Left forelimb (tissue), 1 donor: ENCODE results near the gene RUNDC3A.

ENCODE experiments used
- DNase-seq: peaks from one replicate; pipeline ENCODE4 v3.0.0-alpha.2; 2018; ENCODE audit warnings: low spot score

RUNDC3A gene

GRCh38 chr17:44283344-44284023 lies 24.9 kb upstream of the RUNDC3A start:
- DNase-seq, result no peak

DNA sequence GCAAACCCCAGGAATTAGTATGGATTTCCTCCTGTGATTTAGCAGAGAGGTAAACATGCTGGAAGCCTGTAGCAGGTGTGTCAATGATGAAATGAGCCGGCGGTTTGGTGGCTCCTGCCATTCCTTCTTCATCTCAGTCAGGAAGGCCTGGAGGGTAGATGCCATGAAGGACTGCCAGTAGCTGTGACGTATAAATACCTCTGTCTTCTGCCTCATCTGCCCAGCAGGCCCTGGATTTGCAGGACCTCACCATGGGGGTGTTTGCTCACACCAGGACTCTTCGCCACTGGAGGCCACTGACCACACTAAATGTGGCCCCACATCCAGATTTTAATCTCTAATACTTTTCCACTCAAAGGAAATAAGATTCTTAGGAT lies 24.4 kb upstream of the RUNDC3A start:
- no peak for DNase-seq

DNA sequence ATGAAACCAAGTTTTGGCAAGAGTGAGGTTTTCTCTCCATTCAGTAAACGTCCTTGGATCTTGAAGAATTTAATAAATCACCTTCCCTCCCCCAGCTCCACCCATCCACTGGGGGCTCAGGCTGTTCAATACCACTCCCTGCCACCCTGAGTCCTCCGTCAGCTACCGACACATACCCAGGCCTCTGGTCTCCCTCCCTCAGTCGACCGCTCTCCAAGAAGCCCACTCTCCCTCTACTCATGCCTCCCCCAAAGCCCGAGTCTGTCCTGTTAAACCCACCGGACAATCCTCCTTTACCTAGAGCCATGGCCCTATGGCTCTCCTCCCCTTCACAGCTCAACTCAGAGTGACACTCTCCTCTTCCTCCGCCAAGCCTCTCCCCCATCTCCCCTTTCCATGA lies 20.8 kb upstream of the RUNDC3A start:
- no peak for DNase-seq

DNA sequence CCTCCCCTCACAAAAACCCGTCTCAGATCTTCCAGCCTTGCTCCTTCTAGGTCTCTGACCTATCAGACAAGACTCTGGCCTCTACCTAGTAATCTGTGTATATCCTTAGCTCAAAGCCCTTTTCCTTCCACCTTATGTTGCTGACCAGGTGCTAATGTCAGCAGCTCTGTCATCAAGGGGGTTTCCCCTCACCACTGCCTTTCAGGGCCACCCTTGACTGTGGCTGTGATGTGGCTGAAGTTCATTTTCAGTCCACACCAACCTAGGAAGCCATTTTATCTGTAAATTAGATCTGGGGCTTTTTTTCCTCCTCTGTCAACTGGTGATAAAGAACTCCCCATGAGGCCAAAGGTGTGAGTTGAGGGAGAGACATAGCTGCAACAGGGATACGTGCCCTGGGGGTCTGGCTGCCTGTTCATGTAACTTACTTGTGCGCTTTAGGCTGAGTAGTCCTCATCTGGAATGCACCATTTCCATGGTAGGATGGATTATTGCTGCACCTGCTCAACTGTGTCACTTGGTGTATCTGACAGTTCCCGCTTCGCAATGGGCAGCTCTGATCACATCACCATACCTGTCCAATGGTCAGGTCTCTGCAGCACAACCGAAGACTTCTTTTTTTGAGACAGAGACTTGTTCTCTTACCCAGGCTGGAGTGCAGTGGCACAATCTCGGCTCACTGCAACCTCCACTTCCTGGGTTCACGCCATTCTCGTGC lies 14.7 kb upstream of the RUNDC3A start:
- DNase-seq, result no peak

- DNase-seq, result no peak
These were observed 10.4 kb upstream of the RUNDC3A start for GRCh38 chr17:44297975-44298374.

- DNase-seq, result no peak
These were observed 3.8 kb upstream of the RUNDC3A start for GRCh38 chr17:44304651-44305050.

- no peak for DNase-seq
These were observed 814 bp upstream of the RUNDC3A start for GRCh38 chr17:44307387-44308186.

DNA sequence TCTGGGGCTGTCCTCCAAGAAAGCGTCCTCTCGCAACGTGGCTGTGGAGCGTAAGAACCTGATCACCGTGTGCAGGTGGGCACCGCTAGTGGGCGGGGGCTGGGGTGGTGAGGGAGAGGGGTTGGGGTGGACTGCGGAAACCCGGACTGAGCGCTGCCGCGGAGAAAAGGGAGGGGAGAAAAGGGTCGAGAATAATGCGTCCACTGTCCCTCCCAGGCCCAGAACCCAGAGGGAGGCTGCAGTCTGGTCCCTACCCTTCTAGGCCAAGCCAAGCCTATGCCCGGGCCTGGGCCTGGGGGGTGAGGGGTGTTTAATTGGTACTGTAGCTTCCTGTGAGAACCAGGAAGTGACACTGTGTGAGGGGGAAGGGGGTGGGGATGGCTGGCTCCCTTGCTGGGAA lies 464 bp downstream of the RUNDC3A start:
- DNase-seq, result no peak

GRCh38 chr17:44309472-44309871 lies 1.1 kb downstream of the RUNDC3A start:
- no peak for DNase-seq

DNA sequence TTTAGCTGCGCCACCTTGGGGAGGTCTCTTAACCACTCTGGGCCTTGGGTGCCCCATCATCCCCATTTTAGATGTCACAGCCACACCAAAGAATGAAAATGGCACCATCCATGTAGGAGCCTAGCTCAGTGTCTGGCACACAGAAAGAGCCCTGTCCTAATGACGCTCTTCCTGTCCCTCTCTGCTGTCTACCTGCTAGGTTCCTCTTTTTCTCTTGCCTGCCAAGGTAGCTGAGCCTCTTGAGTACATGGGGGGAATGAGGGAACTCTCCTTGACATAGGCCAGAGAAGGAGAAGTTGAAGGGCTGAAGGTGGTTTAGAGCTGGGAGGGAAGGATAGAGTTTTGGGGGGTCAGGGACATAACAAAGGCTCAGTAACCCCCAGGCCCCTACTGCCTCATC lies 1.8 kb downstream of the RUNDC3A start:
- DNase-seq, result no peak

DNA sequence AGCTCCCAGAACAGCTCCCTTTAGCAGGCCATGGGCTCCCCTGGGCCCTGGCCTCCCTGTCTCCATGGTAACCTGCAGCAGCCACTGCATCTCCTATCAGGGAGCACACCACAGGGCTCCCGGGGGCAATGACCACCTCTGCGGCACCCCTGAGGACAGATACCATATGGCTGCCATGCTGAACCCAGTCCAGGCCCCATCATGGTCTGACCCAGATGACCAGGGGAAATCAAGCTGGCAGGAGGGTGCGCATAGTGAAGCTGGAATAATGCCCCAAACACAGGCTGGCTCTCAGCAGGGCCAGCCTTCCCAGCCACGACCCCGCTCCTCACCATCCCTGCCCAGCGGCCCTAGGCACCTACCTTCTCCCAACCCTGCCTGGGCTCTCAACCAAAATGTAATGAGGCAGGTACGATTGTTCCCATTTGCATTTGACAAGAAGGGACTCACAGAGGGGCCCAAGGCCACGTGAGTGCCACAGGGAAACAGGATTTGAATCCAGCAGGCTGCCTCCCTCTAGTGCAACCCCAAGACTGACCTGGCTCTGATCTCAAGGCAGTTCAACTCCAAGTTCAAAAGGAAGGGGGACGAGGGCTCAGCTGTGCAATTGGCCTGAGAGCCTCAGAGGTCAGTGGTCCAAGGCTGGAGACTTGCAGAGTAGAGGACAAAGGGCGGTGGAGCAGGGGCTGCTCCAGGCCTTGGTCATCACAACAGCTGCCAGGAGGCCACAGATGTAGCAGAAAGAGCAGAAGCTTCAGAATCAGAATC lies 2.4 kb downstream of the RUNDC3A start:
- no peak for DNase-seq

DNA sequence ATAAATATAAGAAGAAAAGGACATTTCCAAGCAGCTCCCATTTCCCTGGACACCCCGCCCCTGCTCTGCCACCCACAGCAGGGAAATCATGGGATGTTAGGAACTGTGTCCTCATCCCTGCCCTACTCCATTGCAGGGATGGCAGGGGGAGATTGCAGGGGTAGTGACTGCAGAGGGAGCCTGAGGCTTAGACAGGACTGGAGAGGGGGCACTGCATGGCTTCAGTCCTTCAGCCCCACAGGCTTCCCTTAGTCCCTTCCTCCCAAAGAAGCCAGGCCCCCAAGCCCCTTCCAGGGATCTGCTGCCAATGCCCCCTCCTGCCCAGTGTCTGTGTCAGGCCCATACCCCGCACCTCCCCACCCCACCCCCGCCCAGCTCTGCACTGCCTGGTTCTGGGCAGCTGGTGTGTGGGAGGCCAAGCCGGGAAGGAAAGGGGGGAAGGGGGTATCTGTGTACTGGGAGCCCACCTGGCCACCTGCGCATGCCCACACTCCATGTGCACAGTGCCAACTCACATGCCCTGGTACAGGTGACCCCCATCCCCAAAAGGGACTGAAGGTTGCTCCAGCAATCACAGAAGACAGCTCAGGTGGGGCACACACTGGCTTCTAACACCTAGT lies 3.3 kb downstream of the RUNDC3A start:
- DNase-seq, result no peak

DNA sequence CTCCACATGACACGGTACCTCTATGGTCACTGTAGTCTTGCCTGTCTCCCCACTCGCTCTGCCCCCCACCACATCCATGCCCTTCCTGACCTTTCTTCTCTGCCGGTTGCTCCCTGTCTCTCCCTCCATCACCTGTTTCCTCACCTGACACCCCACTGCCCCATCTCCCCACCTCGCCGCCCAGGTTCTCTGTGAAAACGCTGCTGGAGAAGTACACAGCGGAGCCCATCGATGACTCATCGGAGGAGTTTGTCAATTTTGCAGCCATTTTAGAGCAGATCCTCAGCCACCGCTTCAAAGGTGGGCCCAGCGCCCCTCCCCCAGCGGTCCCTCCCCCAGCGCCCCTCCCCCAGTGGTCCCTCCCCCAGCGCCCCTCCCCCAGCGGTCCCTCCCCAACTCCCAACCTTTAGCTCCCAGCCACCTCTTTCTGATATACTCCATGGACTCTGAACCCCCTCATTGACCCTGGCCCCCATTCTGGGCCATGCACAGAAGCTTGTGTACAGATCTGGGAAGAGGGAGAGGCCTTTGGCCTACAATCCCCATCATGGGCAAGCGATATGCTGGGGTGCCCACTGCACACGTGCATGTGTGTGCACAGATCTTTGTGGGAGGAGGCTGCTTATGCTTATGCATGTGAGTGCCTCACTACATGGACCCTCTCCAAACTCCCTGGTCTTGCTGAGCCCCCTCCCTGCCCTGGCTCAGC lies 4.1 kb downstream of the RUNDC3A start:
- DNase-seq, result no peak

GRCh38 chr17:44314031-44314430 lies 5.6 kb downstream of the RUNDC3A start:
- no peak for DNase-seq

DNA sequence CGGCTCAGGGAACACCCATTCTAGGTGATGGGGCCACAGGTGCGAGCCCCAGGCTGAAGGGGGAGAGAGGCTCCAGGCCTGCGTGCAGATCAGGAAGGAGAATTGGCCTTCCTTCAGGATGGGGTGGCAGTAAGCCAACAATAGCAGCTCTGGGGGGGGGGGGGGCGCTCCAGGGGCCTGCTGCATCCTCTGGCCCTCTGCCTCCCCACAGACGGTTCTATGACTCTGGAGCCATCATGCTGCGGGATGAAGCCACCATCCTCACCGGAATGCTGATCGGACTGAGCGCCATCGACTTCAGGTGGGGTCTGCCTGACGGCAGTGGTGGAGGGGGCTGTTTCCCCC lies 6.1 kb downstream of the RUNDC3A start:
- no peak for DNase-seq

GRCh38 chr17:44314869-44315661 lies 6.7 kb downstream of the RUNDC3A start:
- peak; percentile 66 for DNase-seq

GRCh38 chr17:44315760-44316731 lies 7.6 kb downstream of the RUNDC3A start:
- peak; percentile 61 for DNase-seq

GRCh38 chr17:44317545-44317944 lies 9.1 kb downstream of the RUNDC3A start:
- no peak for DNase-seq
